Measurements from ENCODE around the gene GOLGA2. TPM values are rescaled to one million over a fixed set of nuclear protein-coding genes. Genes with fewer than 3 reads are reported as not detected.

Gene GOLGA2, protein sequence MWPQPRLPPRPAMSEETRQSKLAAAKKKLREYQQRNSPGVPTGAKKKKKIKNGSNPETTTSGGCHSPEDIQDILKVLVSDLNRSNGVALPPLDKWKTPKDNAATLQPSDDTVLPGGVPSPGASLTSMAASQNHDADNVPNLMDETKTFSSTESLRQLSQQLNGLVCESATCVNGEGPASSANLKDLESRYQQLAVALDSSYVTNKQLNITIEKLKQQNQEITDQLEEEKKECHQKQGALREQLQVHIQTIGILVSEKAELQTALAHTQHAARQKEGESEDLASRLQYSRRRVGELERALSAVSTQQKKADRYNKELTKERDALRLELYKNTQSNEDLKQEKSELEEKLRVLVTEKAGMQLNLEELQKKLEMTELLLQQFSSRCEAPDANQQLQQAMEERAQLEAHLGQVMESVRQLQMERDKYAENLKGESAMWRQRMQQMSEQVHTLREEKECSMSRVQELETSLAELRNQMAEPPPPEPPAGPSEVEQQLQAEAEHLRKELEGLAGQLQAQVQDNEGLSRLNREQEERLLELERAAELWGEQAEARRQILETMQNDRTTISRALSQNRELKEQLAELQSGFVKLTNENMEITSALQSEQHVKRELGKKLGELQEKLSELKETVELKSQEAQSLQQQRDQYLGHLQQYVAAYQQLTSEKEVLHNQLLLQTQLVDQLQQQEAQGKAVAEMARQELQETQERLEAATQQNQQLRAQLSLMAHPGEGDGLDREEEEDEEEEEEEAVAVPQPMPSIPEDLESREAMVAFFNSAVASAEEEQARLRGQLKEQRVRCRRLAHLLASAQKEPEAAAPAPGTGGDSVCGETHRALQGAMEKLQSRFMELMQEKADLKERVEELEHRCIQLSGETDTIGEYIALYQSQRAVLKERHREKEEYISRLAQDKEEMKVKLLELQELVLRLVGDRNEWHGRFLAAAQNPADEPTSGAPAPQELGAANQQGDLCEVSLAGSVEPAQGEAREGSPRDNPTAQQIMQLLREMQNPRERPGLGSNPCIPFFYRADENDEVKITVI
- total RNA-seq (55.8 TPM), polyA plus RNA-seq (1 to 10 TPM; 3.7 to 5.0 (median 4.1) TPM)

DNA sequence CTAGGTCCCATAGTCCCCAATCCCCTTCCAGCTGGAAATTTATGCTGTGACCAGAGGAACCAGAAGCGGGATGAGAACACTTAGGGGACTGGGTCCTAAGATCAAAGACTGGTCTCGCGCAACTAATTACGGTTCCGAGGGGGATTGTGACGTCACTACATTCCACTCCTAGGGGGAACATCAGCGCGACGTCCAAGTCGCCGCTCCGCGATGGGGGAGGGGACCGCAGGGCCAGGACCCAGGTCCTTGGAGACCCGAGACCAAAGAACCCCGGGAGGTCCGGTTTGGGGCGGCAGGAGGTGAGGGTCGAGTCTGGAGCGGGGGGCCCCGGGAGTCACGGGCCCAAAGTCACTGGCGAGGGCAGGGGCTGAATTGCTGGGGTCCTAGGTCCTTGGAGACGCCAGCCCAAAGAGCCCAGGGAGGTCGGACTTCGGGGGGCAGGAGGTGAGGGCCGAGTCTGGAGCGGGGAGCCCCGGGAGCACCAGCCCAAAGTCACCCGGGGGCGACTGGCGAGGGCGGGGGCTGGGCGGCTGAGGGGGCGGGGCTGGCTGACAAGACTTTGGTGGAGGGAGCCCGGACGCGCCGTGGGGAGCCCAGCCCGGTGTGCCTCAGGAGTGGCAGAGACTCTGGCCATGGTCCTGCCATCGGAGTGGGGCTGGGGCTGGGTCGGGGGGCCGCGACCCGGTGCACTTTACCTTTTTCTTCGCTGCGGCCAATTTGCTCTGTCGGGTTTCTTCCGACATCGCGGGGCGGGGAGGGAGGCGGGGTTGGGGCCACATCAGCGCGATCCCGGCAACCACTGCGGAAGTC lies at the start of gene GOLGA2:
Gene GOLGA2, minus strand, starts transcription at position 810 of the 810 bp plus-strand sequence. Its CDS starts 31 bp downstream, at position 779.
- Histone ChIP-seq H3K27ac (ENCODE audit: insufficient read depth, low read length, poor library complexity, severe bottlenecking) (peak within 1 kb of the TSS; percentile 82), H3K4me3 (ENCODE audit: low read depth, low read length) (peak within 1 kb of the TSS; percentile 83), H3K27me3 (ENCODE audit: control insufficient read depth, insufficient read depth, low read length) (no peaks in the 10 kb centered on the region), H3K9me3 (ENCODE audit: control insufficient read depth in 2 of 2, low read length in 2 of 2) (no peaks in the 10 kb centered on the region), H3K4me1 (ENCODE audit: control insufficient read depth, insufficient read depth, low read length, poor library complexity, severe bottlenecking) (peaks cover 20% of the 10 kb centered on the region), H3K36me3 (ENCODE audit: control insufficient read depth, insufficient read depth, low read length) (peaks cover 7% of the 10 kb centered on the region)
- Mint-ChIP-seq H3K4me3 (peak within 1 kb of the TSS; percentile 97 to 99 (median 98)), H3K27ac (peak within 1 kb of the TSS; percentile 96 to 98 (median 98)), H3K27me3 (peaks cover 4% of the 10 kb centered on the region), H3K9me3 (peaks cover 0 to 2% (median 0%) of the 10 kb centered on the region in 7 donors), H3K36me3 (peaks cover 16% of the 10 kb centered on the region), H3K4me1 (peaks cover 6 to 52% (median 32%) of the 10 kb centered on the region in 4 donors)
- ATAC-seq (ENCODE audit: low read depth in 2 of 2) (peak; percentile 50 to 52), DNase-seq (peak in 1 of 3 donors; percentile 14)

GRCh38 chr9:128324401-128324800 lies 48.6 kb upstream of the GOLGA2 start:
- DNase-seq (no peak), ATAC-seq (ENCODE audit: low read depth in 2 of 2) (no peak)
- H3K27me3 Mint-ChIP-seq, result peaks cover 4% of the 10 kb centered on the region
- H3K4me1 Mint-ChIP-seq, result peaks cover 10 to 38% (median 22%) of the 10 kb centered on the region in 4 donors
- Histone ChIP-seq H3K27me3 (ENCODE audit: control insufficient read depth, insufficient read depth, low read length) (no peaks in the 10 kb centered on the region), H3K4me1 (ENCODE audit: control insufficient read depth, insufficient read depth, low read length, poor library complexity, severe bottlenecking) (peaks cover 24% of the 10 kb centered on the region), H3K27ac (ENCODE audit: insufficient read depth, low read length, poor library complexity, severe bottlenecking) (no peak overlapping the region), H3K36me3 (ENCODE audit: control insufficient read depth, insufficient read depth, low read length) (peaks cover 10% of the 10 kb centered on the region), H3K4me3 (ENCODE audit: low read depth, low read length) (no peak overlapping the region), H3K9me3 (ENCODE audit: control insufficient read depth in 2 of 2, low read length in 2 of 2) (no peaks in the 10 kb centered on the region)
- peaks cover 8% of the 10 kb centered on the region for H3K36me3 Mint-ChIP-seq
- H3K4me3 Mint-ChIP-seq, result peak overlapping the region; percentile 48 to 97 (median 92)
- peak overlapping the region in 1 of 3 donors; percentile 20 for H3K27ac Mint-ChIP-seq
- peaks cover 0 to 2% (median 0%) of the 10 kb centered on the region in 7 donors for H3K9me3 Mint-ChIP-seq

GRCh38 chr9:128323791-128324190 lies 48.0 kb upstream of the GOLGA2 start:
- H3K9me3 Mint-ChIP-seq, result peaks cover 0 to 2% (median 0%) of the 10 kb centered on the region in 7 donors
- no peak for ATAC-seq (ENCODE audit: low read depth in 2 of 2)
- H3K9me3 ChIP-seq (ENCODE audit: control insufficient read depth in 2 of 2, low read length in 2 of 2), result no peaks in the 10 kb centered on the region
- no peak for DNase-seq
- peak overlapping the region; percentile 94 to 99 (median 97) for H3K27ac Mint-ChIP-seq
- peaks cover 8% of the 10 kb centered on the region for H3K36me3 Mint-ChIP-seq
- H3K27me3 ChIP-seq (ENCODE audit: control insufficient read depth, insufficient read depth, low read length), result no peaks in the 10 kb centered on the region
- H3K4me1 ChIP-seq (ENCODE audit: control insufficient read depth, insufficient read depth, low read length, poor library complexity, severe bottlenecking), result peaks cover 24% of the 10 kb centered on the region
- H3K36me3 ChIP-seq (ENCODE audit: control insufficient read depth, insufficient read depth, low read length), result peaks cover 10% of the 10 kb centered on the region
- H3K4me3 Mint-ChIP-seq, result peak overlapping the region; percentile 93 to 97 (median 95)
- peaks cover 10 to 38% (median 22%) of the 10 kb centered on the region in 4 donors for H3K4me1 Mint-ChIP-seq
- H3K27me3 Mint-ChIP-seq, result peaks cover 4% of the 10 kb centered on the region
- no peak overlapping the region for H3K27ac ChIP-seq (ENCODE audit: insufficient read depth, low read length, poor library complexity, severe bottlenecking)
- H3K4me3 ChIP-seq (ENCODE audit: low read depth, low read length), result peak overlapping the region; percentile 94

DNA sequence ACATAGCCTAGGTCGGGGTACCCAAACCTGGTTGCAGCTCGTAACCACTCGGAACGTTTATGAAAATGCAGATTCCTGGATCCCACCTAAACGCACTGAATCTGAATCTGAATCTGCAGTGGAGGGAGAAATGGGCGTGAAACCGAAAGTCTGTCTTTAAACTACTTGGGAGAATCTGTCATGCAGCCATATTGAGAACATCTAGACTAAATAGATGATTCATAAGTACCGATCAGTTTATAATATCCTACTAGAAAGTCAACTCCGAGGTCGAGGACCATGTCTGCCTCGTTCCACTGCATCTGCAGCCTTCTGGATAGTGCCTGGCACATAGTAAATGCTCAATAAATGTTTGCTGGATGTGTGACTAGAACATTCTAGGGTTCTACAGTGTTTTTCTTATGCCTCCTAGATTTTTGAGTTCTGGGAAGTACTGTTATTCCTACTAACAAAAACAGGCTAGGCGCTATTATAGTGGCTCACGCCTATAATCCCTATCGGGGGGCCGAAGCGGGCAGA lies 47.5 kb upstream of the GOLGA2 start:
- Mint-ChIP-seq H3K36me3 (peaks cover 8% of the 10 kb centered on the region), H3K4me3 (peak overlapping the region; percentile 93 to 97 (median 95)), H3K27me3 (peaks cover 4% of the 10 kb centered on the region), H3K27ac (peak overlapping the region; percentile 94 to 99 (median 97)), H3K9me3 (peaks cover 0 to 2% (median 0%) of the 10 kb centered on the region in 7 donors), H3K4me1 (peaks cover 10 to 38% (median 22%) of the 10 kb centered on the region in 4 donors)
- H3K4me3 ChIP-seq (ENCODE audit: low read depth, low read length), result peak overlapping the region; percentile 94
- peaks cover 10% of the 10 kb centered on the region for H3K36me3 ChIP-seq (ENCODE audit: control insufficient read depth, insufficient read depth, low read length)
- peaks cover 24% of the 10 kb centered on the region for H3K4me1 ChIP-seq (ENCODE audit: control insufficient read depth, insufficient read depth, low read length, poor library complexity, severe bottlenecking)
- DNase-seq (no peak), ATAC-seq (ENCODE audit: low read depth in 2 of 2) (no peak)
- H3K27me3 ChIP-seq (ENCODE audit: control insufficient read depth, insufficient read depth, low read length), result no peaks in the 10 kb centered on the region
- no peaks in the 10 kb centered on the region for H3K9me3 ChIP-seq (ENCODE audit: control insufficient read depth in 2 of 2, low read length in 2 of 2)
- H3K27ac ChIP-seq (ENCODE audit: insufficient read depth, low read length, poor library complexity, severe bottlenecking), result peak overlapping the region; percentile 87

DNA sequence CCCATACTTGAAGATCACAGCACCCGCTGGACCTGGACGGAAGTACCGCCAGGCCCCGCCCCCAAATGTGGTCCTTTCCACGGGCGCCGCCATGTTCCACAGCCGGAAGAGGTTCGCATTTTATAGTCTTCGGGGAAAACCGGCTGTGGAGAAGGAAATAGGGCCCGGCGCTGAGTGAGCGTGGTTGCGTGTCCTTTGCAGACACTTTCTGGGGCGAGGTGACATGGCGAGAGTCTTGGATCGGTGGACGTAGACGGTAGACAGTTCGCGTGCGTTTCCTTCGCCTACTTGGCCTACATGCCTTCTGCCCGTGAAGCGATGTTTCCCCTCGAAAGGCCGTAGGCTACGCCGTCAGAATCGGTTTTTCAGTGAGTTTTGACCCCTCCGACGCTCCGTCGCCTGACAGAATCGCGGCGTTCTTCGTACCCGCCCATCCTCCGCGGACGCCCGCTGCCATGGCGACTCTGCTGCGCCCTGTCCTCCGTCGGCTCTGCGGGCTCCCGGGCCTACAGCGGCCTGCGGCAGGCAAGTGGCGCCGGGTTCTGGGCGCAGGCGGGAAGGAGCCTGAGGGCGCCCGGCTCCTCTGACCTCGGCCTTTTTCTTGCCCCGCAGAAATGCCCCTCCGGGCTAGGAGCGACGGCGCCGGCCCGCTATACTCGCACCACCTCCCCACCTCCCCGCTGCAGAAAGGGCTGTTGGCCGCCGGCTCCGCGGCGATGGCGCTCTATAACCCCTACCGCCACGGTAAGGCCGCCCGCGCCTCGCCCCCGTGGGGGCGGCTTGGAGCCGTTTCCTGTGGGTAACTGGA lies 46.8 kb upstream of the GOLGA2 start, which contains the start of the genes COQ4 and TRUB2:
Gene COQ4, plus strand, starts transcription at position 436 of the 808 bp plus-strand sequence. Its CDS starts 20 bp downstream, at position 456.
Gene TRUB2, minus strand, starts transcription at position 44 of the 808 bp plus-strand sequence. Its CDS starts 39 bp downstream, at position 5.
- H3K27me3 Mint-ChIP-seq, result peaks cover 4% of the 10 kb centered on the region

GRCh38 chr9:128321879-128322403 lies 46.1 kb upstream of the GOLGA2 start:
- H3K4me1 Mint-ChIP-seq, result peaks cover 10 to 38% (median 24%) of the 10 kb centered on the region in 4 donors
- H3K27ac ChIP-seq (ENCODE audit: insufficient read depth, low read length, poor library complexity, severe bottlenecking), result peak overlapping the region; percentile 87
- H3K4me3 ChIP-seq (ENCODE audit: low read depth, low read length), result peak overlapping the region; percentile 87
- H3K27me3 Mint-ChIP-seq, result peaks cover 4% of the 10 kb centered on the region
- H3K4me1 ChIP-seq (ENCODE audit: control insufficient read depth, insufficient read depth, low read length, poor library complexity, severe bottlenecking), result peaks cover 24% of the 10 kb centered on the region
- no peaks in the 10 kb centered on the region for H3K27me3 ChIP-seq (ENCODE audit: control insufficient read depth, insufficient read depth, low read length)
- peak overlapping the region; percentile 93 to 97 (median 95) for H3K4me3 Mint-ChIP-seq
- peaks cover 14% of the 10 kb centered on the region for H3K36me3 ChIP-seq (ENCODE audit: control insufficient read depth, insufficient read depth, low read length)
- H3K9me3 Mint-ChIP-seq, result peaks cover 0 to 2% (median 0%) of the 10 kb centered on the region in 7 donors
- ATAC-seq (ENCODE audit: low read depth in 2 of 2) (no peak), DNase-seq (no peak)
- H3K9me3 ChIP-seq (ENCODE audit: control insufficient read depth in 2 of 2, low read length in 2 of 2), result no peaks in the 10 kb centered on the region
- H3K27ac Mint-ChIP-seq, result peak overlapping the region; percentile 94 to 99 (median 97)
- H3K36me3 Mint-ChIP-seq, result peaks cover 11% of the 10 kb centered on the region

More for the DNA sequence above, 46.8 kb upstream of the GOLGA2 start, which contains the start of the genes COQ4 and TRUB2:
- peaks cover 6% of the 10 kb centered on the region for H3K36me3 Mint-ChIP-seq
- H3K9me3 Mint-ChIP-seq, result peaks cover 0 to 2% (median 0%) of the 10 kb centered on the region in 7 donors
- ATAC-seq (ENCODE audit: low read depth in 2 of 2) (peak; percentile 88 to 89), DNase-seq (peak; percentile 88 to 97 (median 95))
- peaks cover 10 to 38% (median 22%) of the 10 kb centered on the region in 4 donors for H3K4me1 Mint-ChIP-seq
- peak within 1 kb of the TSS; percentile 94 to 99 (median 97) for H3K27ac Mint-ChIP-seq
- H3K27ac ChIP-seq (ENCODE audit: insufficient read depth, low read length, poor library complexity, severe bottlenecking), result peak within 1 kb of the TSS; percentile 87
- no peaks in the 10 kb centered on the region for H3K27me3 ChIP-seq (ENCODE audit: control insufficient read depth, insufficient read depth, low read length)
- peak within 1 kb of the TSS; percentile 93 to 97 (median 95) for H3K4me3 Mint-ChIP-seq
- H3K4me1 ChIP-seq (ENCODE audit: control insufficient read depth, insufficient read depth, low read length, poor library complexity, severe bottlenecking), result peaks cover 24% of the 10 kb centered on the region
- peaks cover 8% of the 10 kb centered on the region for H3K36me3 ChIP-seq (ENCODE audit: control insufficient read depth, insufficient read depth, low read length)
- H3K9me3 ChIP-seq (ENCODE audit: control insufficient read depth in 2 of 2, low read length in 2 of 2), result no peaks in the 10 kb centered on the region
- H3K4me3 ChIP-seq (ENCODE audit: low read depth, low read length), result peak within 1 kb of the TSS; percentile 94
